ENCODE data around the gene DND1.

- TF ChIP-seq CTCF (IDR thresholded peaks at IDR 0.05; ENCODE audit: low read depth, low read length) (no peak), POLR2A (IDR thresholded peaks at IDR 0.05; ENCODE audit: extremely low read depth, insufficient read length) (no peak), MAX (IDR thresholded peaks at IDR 0.05; ENCODE audit: low read depth, low read length) (no peak)
Observed at GRCh38 chr5:140672455-140673186, 755 bp downstream of the DND1 start.
